Endothelial cell of hepatic sinusoid (primary cell): ENCODE data around the gene ANKRD27.
"Not testable (repeated sequence)": the region's sequence is repeated elsewhere in the genome, so short reads cannot be mapped to it uniquely, and the experiment has no call there.

ENCODE experiments used
- in situ Hi-C: cut with HindIII; loops from 2 replicates; pipeline ENCODE4 v1.10.0; 2017; ENCODE audit warnings: low sequenced_read_pairs

The ANKRD27 gene

DNA sequence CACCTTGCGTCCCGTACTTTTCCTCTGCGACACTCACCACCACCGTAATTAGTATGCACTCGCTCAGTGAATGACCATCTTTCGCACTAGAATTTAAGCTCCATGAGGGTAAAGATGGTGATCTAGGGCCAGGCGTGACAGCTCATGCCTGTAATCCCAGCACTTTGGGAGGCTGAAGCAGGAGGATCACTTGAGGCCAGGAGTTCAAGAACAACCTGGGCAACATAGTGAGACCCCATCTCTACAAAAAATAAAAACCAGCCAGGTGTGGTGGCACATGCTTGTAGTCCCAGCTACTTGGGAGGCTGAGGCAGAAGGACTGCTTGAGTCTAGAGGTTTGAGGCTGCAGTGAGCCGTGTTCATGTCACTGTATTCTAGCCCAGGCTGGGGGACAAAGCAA is 18.6 kb downstream of the ANKRD27 start:
- in situ Hi-C loops = not testable (repeated sequence)

DNA sequence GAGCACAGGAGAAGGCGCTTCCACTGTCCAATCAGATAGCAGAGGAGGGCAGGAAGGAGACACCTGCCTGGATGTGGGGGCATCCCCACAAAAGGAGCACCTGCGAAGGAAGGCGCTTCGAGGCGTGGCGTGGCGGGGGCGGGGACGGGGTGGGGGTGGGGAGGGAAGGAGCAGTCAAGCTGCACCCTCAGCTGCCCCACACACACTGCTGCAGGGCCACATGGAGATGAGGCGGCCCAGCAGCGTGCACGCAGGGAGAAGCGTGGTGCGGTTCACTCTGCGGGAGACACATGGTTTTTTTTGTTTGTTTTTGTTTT is 21.4 kb downstream of the ANKRD27 start:
- in situ Hi-C loops = no loop called here

GRCh38 chr19:32652894-32653598 is 21.9 kb downstream of the ANKRD27 start:
- in situ Hi-C loops = no loop called here

DNA sequence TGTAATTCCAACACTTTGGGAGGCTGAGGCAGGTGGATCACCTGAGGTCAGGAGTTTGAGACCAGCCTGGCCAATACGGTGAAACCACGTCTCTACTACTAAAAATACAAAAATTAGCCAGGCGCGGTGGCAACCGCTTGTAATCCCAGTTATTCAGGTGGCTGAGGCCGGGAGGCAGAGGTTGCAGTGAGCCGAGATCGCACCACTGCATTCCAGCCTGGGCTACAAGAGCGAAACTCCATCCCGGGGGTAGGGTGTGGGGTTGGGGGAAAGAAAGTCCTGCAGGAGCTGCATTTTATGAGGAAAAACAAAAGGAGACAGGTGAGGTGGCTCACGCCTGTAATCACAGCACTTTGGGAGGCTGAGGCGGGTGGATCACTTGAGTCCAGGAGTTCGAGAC is 22.6 kb downstream of the ANKRD27 start:
- in situ Hi-C loops = not testable (repeated sequence)

- in situ Hi-C loops = no loop called here
These were observed 23.2 kb downstream of the ANKRD27 start for GRCh38 chr19:32651729-32652140.

- in situ Hi-C loops = no loop called here
These were observed 24.3 kb downstream of the ANKRD27 start for GRCh38 chr19:32650671-32651070.

DNA sequence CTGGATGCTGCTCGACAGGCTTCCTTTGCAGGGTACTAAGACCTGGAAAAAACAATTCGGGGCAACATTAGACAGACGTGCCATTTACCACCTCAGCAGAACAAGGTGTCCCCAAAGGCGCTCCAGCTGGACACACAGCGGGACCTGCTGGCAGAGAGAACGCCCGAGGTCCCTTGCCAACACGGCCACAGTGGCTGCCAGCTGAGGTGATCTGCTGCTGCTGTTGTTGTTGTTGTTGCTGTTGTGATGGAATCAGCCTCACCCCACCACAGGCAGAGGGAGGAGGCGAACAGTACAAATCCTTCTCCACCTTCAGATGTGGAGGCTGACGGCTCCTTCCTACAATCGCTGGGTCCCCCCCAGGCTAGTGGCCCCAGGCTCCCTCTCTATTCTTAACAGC is 25.2 kb downstream of the ANKRD27 start:
- in situ Hi-C loops = no loop called here

DNA sequence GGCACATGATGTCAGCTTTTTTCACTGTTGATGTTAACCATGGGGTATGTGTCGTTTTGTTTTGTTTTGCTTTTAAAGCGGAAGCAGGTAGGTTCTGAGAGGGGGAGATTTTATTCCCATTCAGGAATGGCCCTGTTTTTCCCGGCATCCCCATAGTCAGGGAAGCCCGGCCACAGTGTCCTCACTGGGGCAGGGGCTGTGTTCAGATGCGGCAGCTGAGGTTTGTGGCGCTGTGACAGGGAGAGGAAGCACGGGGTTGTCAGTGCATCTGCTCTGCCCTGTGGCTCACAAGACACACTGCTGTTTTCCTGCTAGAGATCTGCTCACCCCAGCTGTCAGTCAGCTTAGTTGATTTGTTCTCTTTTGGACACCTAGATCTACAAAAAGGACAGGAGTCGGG is 27.6 kb downstream of the ANKRD27 start:
- in situ Hi-C loops = no loop called here

GRCh38 chr19:32646556-32646955 is 28.4 kb downstream of the ANKRD27 start:
- in situ Hi-C loops = no loop called here

DNA sequence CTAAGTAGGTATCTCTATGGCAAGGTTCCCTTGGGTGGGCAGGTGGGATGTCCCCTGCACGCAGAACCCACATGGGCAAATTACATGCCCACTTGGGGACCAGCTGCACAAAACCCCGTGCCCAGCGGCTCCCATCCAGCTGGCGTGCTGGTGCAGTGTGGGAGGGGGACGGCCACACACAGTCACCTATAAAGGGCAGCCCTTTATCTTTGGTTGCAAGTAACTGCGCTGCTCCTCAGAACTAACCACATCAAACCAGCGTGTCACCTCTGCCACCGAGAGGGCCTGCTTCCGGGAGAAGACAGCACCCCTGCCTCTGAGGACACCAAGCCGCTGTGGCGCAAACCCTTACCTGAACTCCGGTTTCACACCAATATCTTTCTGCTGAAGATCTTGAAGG is 32.2 kb downstream of the ANKRD27 start:
- in situ Hi-C loops = loop anchor here (5.0 kb wide), 1 partner anchor 45 kb away; no protein-coding TSS in a partner anchor

DNA sequence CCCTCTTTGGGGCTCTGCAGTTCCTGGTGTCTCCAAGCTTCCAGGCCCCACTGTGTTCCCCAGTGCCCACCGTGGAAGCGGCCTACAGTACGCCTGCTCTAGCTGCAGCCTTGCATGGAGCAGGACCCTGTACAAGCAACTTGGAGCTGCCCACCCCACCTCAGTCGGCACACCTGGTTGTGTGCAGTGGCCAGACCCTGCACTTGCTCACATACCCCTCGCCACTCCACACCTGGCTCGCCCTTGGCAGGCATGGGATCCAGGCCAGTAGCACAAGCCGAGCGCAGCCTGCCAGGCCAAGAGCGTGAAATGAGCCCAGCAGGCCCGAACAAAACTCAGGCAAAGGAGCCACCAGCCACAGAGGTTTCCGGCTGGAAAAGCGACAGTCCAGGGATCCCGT is 36.4 kb downstream of the ANKRD27 start:
- in situ Hi-C loops = no loop called here

- in situ Hi-C loops = no loop called here
These were observed 37.5 kb downstream of the ANKRD27 start for GRCh38 chr19:32637480-32637879.

DNA sequence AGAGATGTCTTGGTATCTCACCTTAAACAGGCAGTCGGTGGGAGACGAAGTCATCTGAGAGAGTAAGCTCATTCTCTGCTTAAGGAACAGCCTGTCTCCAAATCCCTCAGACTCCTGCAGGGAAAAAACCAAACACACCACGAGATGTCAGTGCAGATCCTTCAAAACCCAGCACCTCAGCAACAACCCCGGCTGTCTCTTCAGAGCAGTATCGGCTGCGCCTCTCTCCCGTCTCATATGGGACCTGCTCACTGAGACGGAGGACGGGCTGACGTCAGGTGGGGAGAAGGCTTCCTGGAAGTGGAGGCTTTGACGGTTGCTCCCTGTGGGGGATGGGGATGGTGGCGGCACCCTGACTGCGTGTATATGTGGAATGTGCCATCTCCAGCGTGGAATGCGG is 43.6 kb downstream of the ANKRD27 start:
- in situ Hi-C loops = no loop called here

DNA sequence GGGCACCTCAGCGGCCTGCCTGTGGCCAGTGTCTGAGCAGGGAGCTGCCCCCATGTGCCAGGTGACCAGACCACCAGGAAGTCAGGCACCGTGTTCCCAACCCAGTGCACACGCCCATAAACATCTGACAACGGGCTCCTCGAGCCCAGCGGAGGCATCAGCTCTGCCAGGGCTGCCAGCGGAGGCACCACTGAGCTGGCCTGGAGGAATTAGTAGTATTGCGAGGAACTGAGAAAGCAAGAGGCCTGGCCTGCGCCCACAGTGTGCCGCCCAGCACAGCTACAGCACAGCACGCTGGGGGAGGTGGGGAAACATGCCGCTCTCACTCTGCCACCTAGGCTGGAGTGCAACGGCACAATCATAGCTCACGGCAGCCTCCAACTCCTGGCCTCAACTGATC is 44.6 kb downstream of the ANKRD27 start:
- in situ Hi-C loops = no loop called here

DNA sequence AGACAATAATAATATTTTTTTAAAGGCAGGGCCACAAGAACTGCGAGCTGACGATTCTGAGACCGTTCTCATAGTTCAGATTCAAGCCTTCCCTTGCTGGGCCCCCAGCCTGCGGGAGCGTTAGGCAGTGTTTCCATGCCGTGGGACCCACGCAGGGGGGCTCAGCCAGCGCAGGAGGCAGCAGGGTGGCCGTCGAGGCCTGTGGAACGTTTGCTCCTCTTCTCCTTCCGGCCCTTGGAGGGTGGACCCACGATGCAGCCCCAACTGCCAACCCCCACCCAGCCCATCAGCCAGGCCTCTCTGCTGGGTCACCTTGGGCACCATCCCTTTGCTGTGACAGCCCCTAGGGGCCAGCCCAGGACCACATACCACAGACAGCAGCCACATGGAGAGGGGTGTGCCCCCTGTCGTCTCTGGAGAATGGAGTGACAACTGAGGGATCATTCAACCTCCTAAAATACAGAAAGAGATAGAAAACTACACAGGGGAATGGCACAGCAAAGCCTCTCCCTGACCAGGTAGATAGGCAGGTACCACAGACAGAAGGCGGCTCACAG is 47.2 kb downstream of the ANKRD27 start:
- in situ Hi-C loops = no loop called here

DNA sequence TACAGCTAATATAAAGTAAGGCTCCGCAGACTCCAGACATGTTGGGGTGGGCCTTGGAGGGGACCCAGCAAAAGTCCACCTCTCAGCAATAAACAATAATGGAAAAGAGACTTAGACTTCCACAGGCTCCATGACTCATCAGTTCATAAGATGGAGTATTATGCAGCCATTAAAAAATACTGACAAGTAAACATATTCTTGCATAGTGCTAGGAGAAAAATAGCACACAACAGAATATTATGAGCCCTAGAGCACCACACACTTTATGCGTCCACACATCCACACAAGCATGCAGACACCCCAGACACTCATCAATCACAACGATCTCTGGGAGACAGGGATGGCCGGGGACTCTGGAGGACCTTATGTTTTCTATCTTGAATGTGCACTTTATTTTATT is 48.0 kb downstream of the ANKRD27 start:
- in situ Hi-C loops = no loop called here

GRCh38 chr19:32624410-32624809 is 50.6 kb downstream of the ANKRD27 start:
- in situ Hi-C loops = no loop called here

GRCh38 chr19:32622002-32622401 is 53.0 kb downstream of the ANKRD27 start:
- in situ Hi-C loops = no loop called here

DNA sequence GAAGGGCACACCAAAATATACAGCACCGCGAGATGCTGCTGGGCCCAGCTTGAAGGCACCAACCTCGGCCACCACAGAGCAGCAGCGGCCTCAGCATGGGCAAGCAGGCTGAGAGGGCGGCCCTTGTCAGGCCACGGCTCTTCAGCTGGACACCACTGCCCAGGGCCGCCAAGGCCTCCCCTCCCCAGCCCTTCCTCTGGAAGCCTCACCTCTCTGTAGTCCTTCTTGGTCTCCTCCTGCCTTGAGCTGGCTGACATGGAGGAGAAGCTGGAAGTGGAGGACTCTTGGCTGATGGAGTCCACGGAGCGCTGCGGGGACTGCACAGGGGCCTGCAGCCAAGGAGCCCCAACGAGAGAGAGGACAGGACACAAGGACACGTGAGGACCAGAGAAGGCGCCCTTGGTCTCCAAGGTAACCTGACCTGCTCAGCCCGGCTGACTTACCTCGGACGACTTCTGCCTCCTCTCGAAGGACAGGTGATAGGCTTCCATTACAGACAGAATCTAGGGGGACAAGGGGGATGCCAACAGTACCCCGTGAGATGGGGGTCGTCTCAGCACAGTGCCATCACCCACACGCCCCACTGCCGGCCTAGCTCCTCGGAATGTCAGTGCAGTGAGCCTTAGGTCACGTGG is 55.8 kb downstream of the ANKRD27 start:
- in situ Hi-C loops = no loop called here

GRCh38 chr19:32615569-32615968 is 59.4 kb downstream of the ANKRD27 start:
- in situ Hi-C loops = no loop called here

- in situ Hi-C loops = no loop called here
These were observed 60.1 kb downstream of the ANKRD27 start for GRCh38 chr19:32614916-32615315.

GRCh38 chr19:32613008-32613407 is 62.0 kb downstream of the ANKRD27 start:
- in situ Hi-C loops = no loop called here

DNA sequence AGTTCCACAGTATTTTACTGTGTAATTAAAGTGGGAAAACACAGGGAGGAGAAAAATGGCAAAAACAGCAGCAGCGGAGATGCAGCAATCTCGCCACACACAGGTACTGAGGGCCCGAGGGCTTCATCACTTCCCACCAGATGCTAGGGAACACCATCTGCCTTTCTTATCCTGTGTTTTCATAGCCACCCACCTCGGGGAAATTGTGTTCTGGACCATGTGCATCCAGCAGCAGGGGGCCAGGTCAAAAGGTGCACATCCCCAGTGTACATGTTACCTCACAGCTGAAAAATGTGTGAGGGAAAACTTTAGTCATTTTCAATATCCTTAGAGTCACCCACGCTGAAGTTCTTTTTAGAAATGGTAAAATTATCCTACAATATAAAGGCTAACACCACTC is 63.8 kb downstream of the ANKRD27 start:
- in situ Hi-C loops = no loop called here
